ENCODE results near the gene TGOLN2.

GRCh38 chr2:85367180-85367579 lies 39.4 kb upstream of the TGOLN2 start:
- no peak for TF ChIP-seq CTCF (conservative IDR thresholded peaks at IDR 0.05; ENCODE audit: low read length)
- no peak for TF ChIP-seq EZH2phosphoT487 (IDR thresholded peaks at IDR 0.05; ENCODE audit: borderline replicate concordance, low read depth, low read length)

Measured in OCI-LY7 (cell line).